Erythroblast (primary cell): ENCODE results near the gene TXNL4A.

ENCODE experiments used
- GATA1 ChIP-seq: IDR thresholded peaks from 2 replicates; pipeline ENCODE4 v1.6.1; 2011; ENCODE audit warnings: low read depth, mild to moderate bottlenecking, control low read depth, low read length, moderate library complexity
- POLR2A ChIP-seq: IDR thresholded peaks from 2 replicates; pipeline ENCODE4 v1.6.1; 2011; ENCODE audit warnings: mild to moderate bottlenecking, low read length

GRCh38 chr18:79956276-79956675, 32.1 kb downstream of the TXNL4A start:
- TF ChIP-seq POLR2A (no peak), GATA1 (no peak)
